B cell (primary cell): ENCODE measurements around the gene MAPKAP1.

ENCODE experiments used
- CTCF ChIP-seq: fragments of 200-600 bp; IDR thresholded peaks from one replicate; pipeline ENCODE4 v1.8.0; 2022; ENCODE audit warnings: antibody characterized with exemption, mild to moderate bottlenecking
- EZH2 ChIP-seq: IDR thresholded peaks from 2 replicates; pipeline ENCODE4 v1.6.1; 2012; ENCODE audit warnings: borderline replicate concordance, low read depth, mild to moderate bottlenecking, moderate library complexity, low read length; ENCODE audit not compliant: insufficient read depth, poor library complexity, severe bottlenecking

GRCh38 chr9:125537442-125538091 is 169.4 kb downstream of the MAPKAP1 start:
- TF ChIP-seq CTCF (no peak), EZH2 (no peak)
